Measurements from ENCODE around the gene TRAF3IP1.
A peak's percentile ranks its signal among the peaks of the same experiment; 100 is the strongest.
"Not testable (repeated sequence)": the region's sequence is repeated elsewhere in the genome, so short reads cannot be mapped to it uniquely, and the experiment has no call there.

Gene TRAF3IP1

DNA sequence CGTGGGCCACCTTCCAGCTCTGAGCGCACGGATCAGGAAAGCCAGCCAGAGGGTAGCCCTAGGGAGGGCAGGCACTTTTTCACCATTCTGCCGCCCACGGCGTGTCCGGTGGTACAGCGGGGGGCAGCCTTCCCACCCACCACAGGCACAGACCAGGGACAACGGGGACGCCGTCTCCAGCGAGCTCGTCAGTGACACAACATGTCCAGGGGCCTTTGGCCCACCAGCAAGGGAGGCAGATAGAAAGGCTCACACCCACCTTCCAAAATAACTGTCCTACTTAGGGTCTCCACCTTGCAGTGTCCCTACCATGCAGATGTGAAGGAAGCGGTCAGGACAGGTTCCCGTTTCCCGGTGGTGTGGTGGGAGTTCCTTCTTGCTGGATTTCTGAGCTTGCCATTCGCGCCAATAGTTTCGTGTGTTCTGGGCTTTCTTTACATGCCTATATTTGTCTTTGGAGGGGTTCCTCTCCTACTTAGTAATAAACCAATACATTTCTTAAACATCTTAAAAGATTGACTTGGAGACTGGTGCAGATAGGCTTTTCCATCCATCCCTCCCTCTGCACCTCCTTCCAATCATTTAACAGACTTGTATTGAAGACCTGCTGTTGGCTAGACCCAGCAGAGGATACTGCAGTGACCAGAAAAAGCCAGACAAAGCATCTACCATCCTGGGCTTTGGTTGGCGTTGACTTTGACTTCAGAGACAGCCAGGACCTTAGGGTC lies 107.3 kb downstream of the TRAF3IP1 start:
- no peak for DNase-seq (ENCODE audit: low read depth in 2 of 2)

GRCh38 chr2:238428866-238429265 lies 108.5 kb downstream of the TRAF3IP1 start:
- no peak for DNase-seq (ENCODE audit: low read depth in 2 of 2)

DNA sequence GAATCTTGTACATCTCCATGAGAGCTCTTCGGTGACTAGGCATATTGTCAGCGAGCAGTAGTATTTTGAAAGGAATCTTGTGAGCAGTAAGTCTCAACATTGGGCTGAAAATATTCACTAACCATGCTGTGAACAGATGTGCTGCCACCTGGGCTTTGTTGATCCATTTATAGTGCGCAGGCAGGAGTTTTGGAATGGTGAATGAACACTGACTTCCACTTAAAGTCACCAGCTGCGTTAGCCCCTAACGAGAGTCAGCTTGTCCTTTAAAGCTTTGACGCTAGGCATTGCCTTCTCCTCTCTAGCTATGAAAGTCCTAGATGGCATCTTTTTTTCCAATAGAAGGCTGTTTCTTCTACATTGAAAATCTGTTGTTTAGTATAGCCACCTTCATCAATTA lies 110.5 kb downstream of the TRAF3IP1 start:
- DNase-seq (ENCODE audit: low read depth in 2 of 2): no peak

DNA sequence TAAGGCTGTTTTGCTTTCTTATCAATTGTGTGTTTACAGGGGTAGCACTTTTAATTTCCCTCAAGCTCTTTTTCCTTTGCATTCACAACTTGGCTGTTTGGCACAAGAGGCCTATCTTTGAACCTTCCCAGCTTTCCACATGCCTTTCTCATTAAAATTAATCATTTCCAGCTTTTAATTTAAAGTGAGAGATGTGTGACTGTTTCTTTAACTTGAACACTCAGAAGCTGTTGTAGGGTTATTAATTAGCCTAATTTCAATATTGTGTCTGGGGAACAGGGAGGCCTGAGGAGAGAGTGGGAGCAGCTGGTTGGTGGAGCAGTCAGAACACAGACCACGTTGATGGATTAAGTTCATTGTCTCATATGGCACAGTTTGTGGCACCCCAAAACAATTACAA lies 111.1 kb downstream of the TRAF3IP1 start:
- no peak for DNase-seq (ENCODE audit: low read depth in 2 of 2)

DNA sequence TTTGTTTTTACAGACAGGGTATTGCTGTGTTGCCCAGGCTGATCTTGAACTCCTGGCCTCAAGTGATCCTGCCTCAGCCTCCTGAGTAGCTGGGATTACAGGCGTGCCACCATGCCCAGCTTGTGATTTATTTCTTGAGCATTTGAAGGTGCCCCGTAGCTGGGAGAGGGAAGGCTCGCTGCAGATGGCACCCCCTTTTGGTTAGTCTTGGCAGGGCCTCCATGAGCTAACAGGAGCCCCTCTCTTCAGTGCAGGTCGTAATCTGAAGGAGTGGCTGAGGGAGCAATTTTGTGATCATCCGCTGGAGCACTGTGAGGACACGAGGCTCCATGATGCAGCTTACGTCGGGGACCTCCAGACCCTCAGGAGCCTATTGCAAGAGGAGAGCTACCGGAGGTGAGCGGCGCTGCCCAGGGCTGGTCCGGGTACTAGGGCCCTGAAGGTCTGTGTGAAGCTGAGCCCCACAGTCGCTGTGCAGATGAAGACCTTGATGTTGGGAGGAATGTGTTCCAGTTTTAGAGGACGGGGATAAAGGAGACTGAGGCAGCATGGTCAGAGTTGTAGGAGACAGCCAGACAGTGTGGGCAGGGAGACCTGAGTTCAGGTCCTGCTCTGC lies 113.1 kb downstream of the TRAF3IP1 start:
- DNase-seq (ENCODE audit: low read depth in 2 of 2): no peak

DNA sequence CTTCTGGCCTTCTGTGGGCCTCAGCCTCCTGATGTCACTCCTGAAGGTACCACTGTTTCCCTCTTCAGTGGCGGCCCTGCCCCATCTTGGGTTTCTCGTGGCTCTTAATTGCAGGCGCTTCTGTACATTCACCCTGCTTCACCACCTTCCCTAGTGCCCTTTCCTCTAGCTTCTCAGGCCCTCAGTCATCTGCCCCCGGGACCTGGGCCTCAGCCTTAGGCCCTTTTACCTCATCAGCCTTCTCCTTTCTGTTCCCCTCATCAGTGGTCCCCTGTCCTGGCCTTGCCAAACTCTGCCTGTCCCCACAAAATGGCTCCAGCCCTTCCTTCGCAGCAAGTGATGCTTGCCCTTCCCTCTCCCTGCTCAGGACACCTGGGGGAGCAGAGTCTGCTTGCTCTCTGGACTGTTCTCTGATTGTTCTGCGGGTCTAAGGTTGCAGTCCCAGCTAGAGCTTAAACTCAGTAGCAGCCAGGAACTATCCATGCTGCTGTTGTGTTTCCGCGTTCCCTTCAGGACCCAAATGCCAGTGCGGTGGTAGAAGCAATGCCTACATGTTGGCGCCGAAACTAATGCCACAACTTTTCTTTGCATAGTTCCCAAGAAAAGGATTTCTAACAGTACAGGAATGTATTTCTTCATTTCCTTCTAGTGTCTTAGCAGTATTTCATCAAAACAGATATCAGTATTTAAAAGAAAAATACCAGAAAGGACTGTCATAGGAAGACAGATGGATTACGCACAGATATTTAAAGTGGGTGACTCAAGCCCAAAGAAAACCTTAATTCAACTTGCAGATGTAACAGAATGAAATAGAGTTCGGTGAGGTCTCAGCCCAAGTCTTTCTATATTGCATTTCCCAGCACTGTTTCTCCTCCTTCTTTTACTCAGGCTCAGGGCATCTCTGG lies 113.9 kb downstream of the TRAF3IP1 start:
- DNase-seq (ENCODE audit: low read depth in 2 of 2): no peak

GRCh38 chr2:238434846-238435751 lies 114.8 kb downstream of the TRAF3IP1 start:
- DNase-seq (ENCODE audit: low read depth in 2 of 2): no peak

- DNase-seq (ENCODE audit: low read depth in 2 of 2): no peak
These were observed 115.4 kb downstream of the TRAF3IP1 start for GRCh38 chr2:238435752-238436096.

- peak; percentile 40 to 67 for DNase-seq (ENCODE audit: low read depth in 2 of 2)
These were observed 118.8 kb downstream of the TRAF3IP1 start for GRCh38 chr2:238438856-238439849.

DNA sequence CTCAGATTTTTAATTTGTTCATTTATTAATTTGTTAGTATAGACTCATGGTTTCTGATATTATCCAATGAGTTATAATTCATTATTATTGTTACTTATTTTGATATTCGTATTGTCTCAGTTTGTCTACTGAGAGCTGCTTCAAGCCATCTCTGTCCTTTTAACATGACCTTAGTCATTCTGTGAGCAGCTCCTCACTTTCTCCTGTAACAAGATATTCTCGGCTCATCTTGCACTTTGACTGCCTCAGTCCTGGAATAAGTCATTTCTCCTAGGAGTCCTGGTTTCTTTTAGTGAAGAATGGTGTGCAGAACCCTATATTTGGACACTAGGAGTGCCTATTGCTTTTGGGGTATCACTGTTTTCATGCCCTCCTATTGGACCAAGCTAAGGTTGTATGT lies 119.6 kb downstream of the TRAF3IP1 start:
- no peak for DNase-seq (ENCODE audit: low read depth in 2 of 2)

GRCh38 chr2:238440331-238440730 lies 120.0 kb downstream of the TRAF3IP1 start:
- DNase-seq (ENCODE audit: low read depth in 2 of 2): no peak

- no peak for DNase-seq (ENCODE audit: low read depth in 2 of 2)
These were observed 120.4 kb downstream of the TRAF3IP1 start for GRCh38 chr2:238440767-238441166.

DNA sequence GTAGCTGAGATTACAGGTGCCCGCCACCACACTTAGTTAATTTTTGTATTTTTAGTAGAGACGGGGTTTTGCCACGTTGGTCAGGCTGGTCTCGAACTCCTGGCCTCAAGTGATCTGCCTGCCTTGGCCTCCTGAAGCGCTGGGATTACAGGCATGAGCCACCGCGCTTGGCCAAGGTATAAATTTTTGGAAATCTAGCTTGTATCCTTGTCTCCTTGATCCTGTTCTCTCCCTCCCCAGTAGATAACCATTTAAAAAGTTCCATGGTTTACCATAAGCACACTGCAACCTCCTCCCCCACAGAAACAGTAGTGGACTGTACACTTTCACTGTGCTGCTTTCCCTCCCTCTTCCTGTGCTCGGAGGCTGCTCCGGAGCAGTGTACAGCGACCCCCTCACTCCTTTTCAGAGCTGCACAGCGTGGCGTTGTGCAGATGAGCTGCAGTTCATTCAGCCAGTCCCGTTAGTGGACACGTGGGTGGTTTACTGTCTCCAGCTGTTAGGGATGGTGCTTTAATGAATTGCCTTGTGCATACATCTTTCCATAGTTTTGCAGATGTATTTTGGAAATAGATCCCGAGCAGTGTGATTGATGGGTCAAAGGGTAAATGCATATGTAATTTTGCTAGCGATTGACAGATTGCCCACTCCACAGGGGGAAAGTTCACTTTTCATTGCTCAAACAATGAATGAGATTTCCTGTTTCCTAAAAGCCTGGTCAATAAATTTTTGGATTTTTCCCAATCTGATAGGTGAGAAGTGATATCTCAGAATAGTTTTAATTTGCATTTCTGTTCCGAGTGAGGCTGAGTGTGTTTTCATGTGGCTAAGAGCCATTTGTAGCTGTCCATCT lies 121.2 kb downstream of the TRAF3IP1 start:
- no peak for DNase-seq (ENCODE audit: low read depth in 2 of 2)

DNA sequence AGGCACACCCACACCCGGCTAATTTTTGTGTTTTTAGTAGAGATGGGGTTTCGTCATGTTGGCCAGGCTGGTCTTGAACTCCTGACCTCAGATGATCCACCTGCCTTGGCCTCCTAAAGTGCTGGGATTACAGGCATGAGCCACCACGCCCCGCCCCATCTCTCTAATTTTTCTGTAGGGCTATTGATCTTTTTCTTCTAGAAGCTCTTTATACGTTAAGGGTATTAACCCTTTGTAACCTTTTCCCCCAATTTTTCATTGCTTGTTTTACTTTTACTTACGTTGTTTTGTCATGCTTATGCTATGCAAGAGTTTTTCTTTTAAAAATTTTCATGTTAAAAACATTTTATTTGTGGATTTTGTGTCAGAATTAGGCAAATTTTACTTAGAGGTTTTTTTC lies 121.9 kb downstream of the TRAF3IP1 start:
- not testable (repeated sequence) for DNase-seq (ENCODE audit: low read depth in 2 of 2)

GRCh38 chr2:238444242-238444641 lies 123.9 kb downstream of the TRAF3IP1 start:
- DNase-seq (ENCODE audit: low read depth in 2 of 2): no peak

DNA sequence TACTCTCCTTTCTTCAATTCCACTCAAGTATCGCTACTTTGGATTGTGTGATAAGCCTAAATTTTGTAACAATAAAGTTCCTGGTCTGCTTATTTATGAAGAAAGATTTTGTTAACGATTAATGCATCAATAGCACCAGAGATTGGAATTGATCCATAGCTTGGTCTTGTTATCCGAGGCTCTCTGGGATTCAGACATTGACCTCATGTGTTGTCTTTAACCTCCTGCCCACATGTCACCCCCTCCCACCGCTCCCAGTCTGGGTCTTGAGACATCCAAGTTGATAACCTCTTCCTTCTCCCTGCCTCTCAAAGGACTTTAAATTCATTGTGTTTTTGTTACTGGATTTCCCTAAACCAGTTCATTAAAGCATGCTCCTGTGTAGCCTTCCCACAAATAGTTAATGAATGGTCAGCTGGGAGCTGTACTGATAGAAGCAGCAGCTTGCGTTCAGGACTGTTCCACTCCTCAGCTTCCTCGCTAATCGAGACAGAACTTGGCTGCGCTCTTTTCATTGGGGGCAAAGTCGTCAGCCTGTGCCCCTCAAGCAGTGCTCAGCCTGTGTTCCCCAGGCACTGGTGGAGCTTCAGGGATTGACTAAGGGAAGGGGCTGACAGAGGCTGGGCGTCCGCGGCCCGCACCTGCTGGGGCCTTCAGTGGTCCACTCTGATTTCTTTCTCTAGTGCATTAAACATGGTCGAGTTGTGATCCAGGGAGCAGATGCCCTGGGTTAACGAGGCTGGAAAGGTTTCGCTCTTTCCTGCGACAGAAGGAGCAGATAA lies 125.3 kb downstream of the TRAF3IP1 start:
- no peak for DNase-seq (ENCODE audit: low read depth in 2 of 2)

- no peak for DNase-seq (ENCODE audit: low read depth in 2 of 2)
These were observed 126.1 kb downstream of the TRAF3IP1 start for GRCh38 chr2:238446371-238446770.
